Esophagus muscularis mucosa (tissue), 4 donors: ENCODE measurements around the gene SH3PXD2A.

Experiments
- CTCF ChIP-seq, 3 experiments: fragments of 200-600 bp in 2 of 3; fragments of 450-650 bp in 1 of 3; sonication (generic) in 2 of 3; IDR thresholded peaks; one replicate each; pipeline ENCODE4 v1.5.1; 2017 to 2019; ENCODE audit warnings: antibody characterized with exemption in 3 of 3, mild to moderate bottlenecking in 2 of 3, moderate library complexity in 1 of 3
- EP300 ChIP-seq: sonication (generic); formaldehyde crosslinking; IDR thresholded peaks from one replicate; pipeline ENCODE4 v1.6.1; 2017; ENCODE audit warnings: antibody characterized with exemption
- POLR2A ChIP-seq: fragments of 450-650 bp; IDR thresholded peaks from one replicate; pipeline ENCODE4 v1.6.1; 2017; ENCODE audit warnings: antibody characterized with exemption, moderate library complexity, mild to moderate bottlenecking, low read depth

GRCh38 chr10:103636492-103636891 lies 218.9 kb downstream of the SH3PXD2A start:
- no peak for TF ChIP-seq EP300
- TF ChIP-seq CTCF (IDR thresholded peaks at IDR 0.05) = no peak
- no peak for TF ChIP-seq POLR2A
